Liver (tissue), 9 donors: Measurements from ENCODE around the gene SH2D3A. TPM values are rescaled to one million over a fixed set of nuclear protein-coding genes. Genes with fewer than 3 reads are reported as not detected.

Experiments
- DNase-seq: peaks from one replicate; pipeline ENCODE4 v3.0.0-alpha.2; 2017; ENCODE audit warnings: low spot score
- H3K27ac ChIP-seq, 2 donors: one replicate each; pipeline ENCODE4 v1.7.0; 2013; ENCODE audit warnings: inconsistent platforms in 2 of 2, low read length in 2 of 2, control low read depth in 1 of 2, low read depth in 1 of 2, mild to moderate bottlenecking in 1 of 2
- H3K27me3 ChIP-seq, 4 donors: one replicate each; pipeline versions ENCODE4 v1.6.1 to v1.7.0; 2013; ENCODE audit warnings: low read length in 3 of 4, inconsistent platforms in 1 of 4, mild to moderate bottlenecking in 1 of 4, moderate library complexity in 1 of 4; ENCODE audit not compliant: control insufficient read depth in 4 of 4, insufficient read depth in 4 of 4
- H3K36me3 ChIP-seq, 4 donors: one replicate each; pipeline versions ENCODE4 v1.6.1 to v1.7.0; 2013; ENCODE audit warnings: low read length in 3 of 4, mild to moderate bottlenecking in 3 of 4, low read depth in 1 of 4, moderate library complexity in 1 of 4; ENCODE audit not compliant: control insufficient read depth in 4 of 4, insufficient read depth in 3 of 4
- H3K4me1 ChIP-seq, 4 donors: one replicate each; pipeline versions ENCODE4 v1.6.1 to v1.7.0; 2013; ENCODE audit warnings: low read length in 3 of 4, mild to moderate bottlenecking in 3 of 4, moderate library complexity in 1 of 4; ENCODE audit not compliant: control insufficient read depth in 4 of 4, insufficient read depth in 4 of 4
- H3K4me3 ChIP-seq, 3 donors: one replicate each; pipeline versions ENCODE4 v1.6.1 to v1.7.0; 2013; ENCODE audit warnings: low read length in 3 of 3, control low read depth in 1 of 3, low read depth in 1 of 3, mild to moderate bottlenecking in 1 of 3
- H3K9ac ChIP-seq, 2 donors: one replicate each; pipeline ENCODE4 v1.7.0; 2013; ENCODE audit warnings: low read length in 2 of 2, mild to moderate bottlenecking in 2 of 2, moderate library complexity in 2 of 2, control low read depth in 1 of 2, low read depth in 1 of 2
- H3K9me3 ChIP-seq, 4 donors: one replicate each; pipeline versions ENCODE4 v1.6.1 to v1.7.0; 2013; ENCODE audit warnings: low read length in 3 of 4; ENCODE audit not compliant: control insufficient read depth in 4 of 4
- ATF3 ChIP-seq: IDR thresholded peaks from 2 replicates; pipeline ENCODE4 v1.6.1; 2016; ENCODE audit warnings: antibody characterized with exemption
- FOXA2 ChIP-seq: IDR thresholded peaks from 2 replicates; pipeline ENCODE4 v1.6.1; 2016; ENCODE audit warnings: antibody characterized with exemption
- GABPA ChIP-seq, 2 donors: IDR thresholded peaks in 1 of 2; conservative IDR thresholded peaks in 1 of 2; 2 replicates each; pipeline ENCODE4 v1.6.1; 2016; ENCODE audit warnings: antibody characterized with exemption in 2 of 2, mild to moderate bottlenecking in 1 of 2, moderate library complexity in 1 of 2
- HNF4A ChIP-seq, 2 donors: conservative IDR thresholded peaks; 2 replicates each; pipeline ENCODE4 v1.6.1; 2016; ENCODE audit warnings: antibody characterized with exemption in 2 of 2, mild to moderate bottlenecking in 2 of 2
- HNF4G ChIP-seq: IDR thresholded peaks from 2 replicates; pipeline ENCODE4 v1.6.1; 2016; ENCODE audit warnings: antibody characterized with exemption
- JUND ChIP-seq, 2 donors: IDR thresholded peaks; 2 replicates each; pipeline ENCODE4 v1.6.1; 2016; ENCODE audit warnings: antibody characterized with exemption in 2 of 2
- NR2F2 ChIP-seq: IDR thresholded peaks from 2 replicates; pipeline ENCODE4 v1.6.1; 2016; ENCODE audit warnings: antibody characterized with exemption
- RAD21 ChIP-seq, 2 donors: IDR thresholded peaks; 2 replicates each; pipeline ENCODE4 v1.6.1; 2016; ENCODE audit warnings: antibody characterized with exemption in 2 of 2, mild to moderate bottlenecking in 2 of 2
- RXRA ChIP-seq, 2 donors: IDR thresholded peaks; 2 replicates each; pipeline ENCODE4 v1.6.1; 2017 to 2018; ENCODE audit warnings: antibody characterized with exemption in 2 of 2, mild to moderate bottlenecking in 1 of 2
- SP1 ChIP-seq: IDR thresholded peaks from 2 replicates; pipeline ENCODE4 v1.6.1; 2018; ENCODE audit warnings: antibody characterized with exemption, mild to moderate bottlenecking
- TAF1 ChIP-seq: conservative IDR thresholded peaks from 2 replicates; pipeline ENCODE4 v1.6.1; 2016; ENCODE audit warnings: antibody characterized with exemption, mild to moderate bottlenecking
- YY1 ChIP-seq: IDR thresholded peaks from 2 replicates; pipeline ENCODE4 v1.6.1; 2016; ENCODE audit warnings: antibody characterized with exemption, mild to moderate bottlenecking
- WGBS: extraction: QIAGEN DNeasy Blood & Tissue Kit; methylation state at CpG from one replicate; pipeline ENCODE4 v1.1.7; 2013; 5-methylcytosine and 5-hydroxymethylcytosine counted together
- polyA plus RNA-seq, 2 donors: library from polyadenylated mRNA; stranded (reverse) in 1 of 2; unstranded in 1 of 2; fragments of 200-250 nt in 1 of 2; fragments of >200 nt in 1 of 2; fragmentation: Nextera tagmentation in 1 of 2; extraction: Ambion mirVana in 1 of 2; gene quantifications; one replicate each; pipeline versions ENCODE4 v1.2.1 to v1.2.3, GENCODE V29; 2013 to 2015
- total RNA-seq, 2 donors: library from RNA; depleted of rRNA; stranded (reverse); fragments of >200 nt; gene quantifications; one replicate each; pipeline ENCODE4 v1.2.3, GENCODE V29; 2014
- TF ChIP-seq, protein P1 (sequence below): IDR thresholded peaks from 2 replicates; pipeline ENCODE4 v1.6.1; 2016; ENCODE audit warnings: antibody characterized with exemption, mild to moderate bottlenecking
- TF ChIP-seq, protein P2 (sequence below): IDR thresholded peaks from 2 replicates; pipeline ENCODE4 v1.6.1; 2016; ENCODE audit warnings: antibody characterized with exemption
- TF ChIP-seq, protein P3 (sequence below): fragments of 150-350 bp; IDR thresholded peaks from 2 replicates; pipeline ENCODE4 v1.5.1; 2017; ENCODE audit warnings: improper control_type of control experiment, low read depth, low read length; ENCODE audit not compliant: missing input control
- donor health status: healthy.
- donor health status: healthy.
- donor health status: healthy.
- donor health status: healthy.
- donor health status: healthy.

The SH2D3A gene
- total and polyA plus RNA-seq, 4 donors: 0.23 to 1.0 (median 0.77) TPM

DNA sequence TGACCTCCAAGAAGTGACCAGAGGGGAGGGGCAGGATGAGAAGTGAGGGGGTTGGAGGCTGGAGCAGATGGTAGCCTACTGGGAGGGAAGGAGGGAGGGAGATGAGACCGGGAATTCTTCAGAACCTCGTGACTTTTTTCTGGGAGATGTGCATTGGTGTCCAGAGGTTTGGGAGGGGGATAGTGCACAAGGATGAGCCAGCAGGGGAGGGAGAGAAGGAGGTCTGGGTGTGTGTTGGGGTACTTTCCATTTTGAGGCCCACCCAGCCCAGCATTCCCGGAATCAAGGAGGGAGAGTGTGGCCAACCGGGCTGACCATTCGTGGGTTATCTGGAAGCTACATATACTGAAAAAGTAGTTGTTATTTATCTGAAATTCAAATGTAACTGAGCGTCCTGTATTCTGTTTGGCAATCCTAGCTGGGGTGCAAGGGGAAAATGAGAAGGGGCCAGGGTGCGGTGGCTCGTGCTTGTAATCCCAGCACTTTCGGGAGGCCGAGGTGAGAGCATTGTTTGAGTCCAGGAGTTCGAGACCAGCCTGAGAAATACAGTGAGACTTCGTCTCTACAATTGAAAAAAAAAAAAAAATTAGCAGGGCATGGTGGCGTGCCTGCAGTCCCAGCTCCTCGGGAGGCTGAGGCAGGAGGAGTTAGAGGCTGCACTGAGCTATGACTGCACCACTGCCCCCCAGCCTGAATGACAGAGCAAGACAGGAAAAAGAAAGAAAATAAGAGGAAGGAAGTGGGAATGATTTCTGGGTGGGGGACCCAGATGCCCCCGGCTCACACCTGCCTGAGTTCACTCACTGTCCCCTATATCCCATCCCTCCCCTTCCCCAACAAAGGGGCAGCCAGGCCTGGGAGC lies 42.4 kb downstream of the SH2D3A start:
- peak overlapping the region; percentile 9 to 27 for H3K9ac ChIP-seq
- DNase-seq: no peak
- H3K27ac ChIP-seq: peak overlapping the region; percentile 67 to 84
- peaks cover 0 to 3% (median under 1%) of the 10 kb centered on the region in 4 donors for H3K36me3 ChIP-seq
- peaks cover 6 to 67% (median 51%) of the 10 kb centered on the region in 4 donors for H3K4me1 ChIP-seq
- WGBS: 36% methylated on average over 15 of the region's 15 CpGs
- TF ChIP-seq HNF4G (no peak), TAF1 (no peak)
- no peaks in the 10 kb centered on the region for H3K9me3 ChIP-seq
- peak overlapping the region; percentile 19 to 56 (median 26) for H3K4me3 ChIP-seq
- no peaks in the 10 kb centered on the region for H3K27me3 ChIP-seq

DNA sequence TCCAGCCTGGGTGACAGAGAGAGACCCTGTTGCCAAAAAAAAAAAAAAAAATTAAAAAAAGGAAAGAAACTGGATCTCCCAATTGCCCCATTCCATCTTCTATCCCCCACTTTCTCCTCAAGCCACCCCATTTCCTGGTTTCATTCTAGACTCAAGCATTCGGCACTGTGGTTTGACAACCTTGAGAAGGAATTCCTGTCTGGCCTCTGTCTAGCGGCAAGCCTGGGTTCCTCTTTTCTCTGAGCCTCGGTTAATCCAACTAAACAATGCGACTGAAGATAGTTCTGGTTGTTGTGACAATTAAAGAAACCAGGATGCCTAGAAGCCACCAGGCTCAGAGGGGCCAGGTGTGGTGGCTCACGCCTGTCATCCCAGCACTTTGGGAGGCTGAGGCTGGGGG lies 43.5 kb downstream of the SH2D3A start:
- no peak for DNase-seq
- Histone ChIP-seq H3K4me3 (peak overlapping the region; percentile 9 to 21 (median 18)), H3K36me3 (peaks cover 0 to 10% (median 2%) of the 10 kb centered on the region in 4 donors), H3K9me3 (no peaks in the 10 kb centered on the region), H3K4me1 (peaks cover 5 to 57% (median 45%) of the 10 kb centered on the region in 4 donors), H3K27me3 (no peaks in the 10 kb centered on the region), H3K9ac (peak overlapping the region in 1 of 2 donors; percentile 64), H3K27ac (peak overlapping the region; percentile 67 to 84)
- TF ChIP-seq RAD21 (IDR thresholded peaks at IDR 0.05) (no peak), NR2F2 (no peak), RXRA (IDR thresholded peaks at IDR 0.05) (no peak), HNF4G (no peak), FOXA2 (no peak), TAF1 (no peak), SP1 (no peak), JUND (IDR thresholded peaks at IDR 0.05) (no peak), GABPA (IDR thresholded peaks at IDR 0.05 in 1 of 2, conservative IDR thresholded peaks at IDR 0.05 in 1 of 2) (no peak), ATF3 (no peak), HNF4A (conservative IDR thresholded peaks at IDR 0.05) (no peak), YY1 (no peak)
- TF ChIP-seq, protein P1, sequence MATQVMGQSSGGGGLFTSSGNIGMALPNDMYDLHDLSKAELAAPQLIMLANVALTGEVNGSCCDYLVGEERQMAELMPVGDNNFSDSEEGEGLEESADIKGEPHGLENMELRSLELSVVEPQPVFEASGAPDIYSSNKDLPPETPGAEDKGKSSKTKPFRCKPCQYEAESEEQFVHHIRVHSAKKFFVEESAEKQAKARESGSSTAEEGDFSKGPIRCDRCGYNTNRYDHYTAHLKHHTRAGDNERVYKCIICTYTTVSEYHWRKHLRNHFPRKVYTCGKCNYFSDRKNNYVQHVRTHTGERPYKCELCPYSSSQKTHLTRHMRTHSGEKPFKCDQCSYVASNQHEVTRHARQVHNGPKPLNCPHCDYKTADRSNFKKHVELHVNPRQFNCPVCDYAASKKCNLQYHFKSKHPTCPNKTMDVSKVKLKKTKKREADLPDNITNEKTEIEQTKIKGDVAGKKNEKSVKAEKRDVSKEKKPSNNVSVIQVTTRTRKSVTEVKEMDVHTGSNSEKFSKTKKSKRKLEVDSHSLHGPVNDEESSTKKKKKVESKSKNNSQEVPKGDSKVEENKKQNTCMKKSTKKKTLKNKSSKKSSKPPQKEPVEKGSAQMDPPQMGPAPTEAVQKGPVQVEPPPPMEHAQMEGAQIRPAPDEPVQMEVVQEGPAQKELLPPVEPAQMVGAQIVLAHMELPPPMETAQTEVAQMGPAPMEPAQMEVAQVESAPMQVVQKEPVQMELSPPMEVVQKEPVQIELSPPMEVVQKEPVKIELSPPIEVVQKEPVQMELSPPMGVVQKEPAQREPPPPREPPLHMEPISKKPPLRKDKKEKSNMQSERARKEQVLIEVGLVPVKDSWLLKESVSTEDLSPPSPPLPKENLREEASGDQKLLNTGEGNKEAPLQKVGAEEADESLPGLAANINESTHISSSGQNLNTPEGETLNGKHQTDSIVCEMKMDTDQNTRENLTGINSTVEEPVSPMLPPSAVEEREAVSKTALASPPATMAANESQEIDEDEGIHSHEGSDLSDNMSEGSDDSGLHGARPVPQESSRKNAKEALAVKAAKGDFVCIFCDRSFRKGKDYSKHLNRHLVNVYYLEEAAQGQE: no peak
- TF ChIP-seq, protein P2, sequence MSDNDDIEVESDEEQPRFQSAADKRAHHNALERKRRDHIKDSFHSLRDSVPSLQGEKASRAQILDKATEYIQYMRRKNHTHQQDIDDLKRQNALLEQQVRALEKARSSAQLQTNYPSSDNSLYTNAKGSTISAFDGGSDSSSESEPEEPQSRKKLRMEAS: no peak
- TF ChIP-seq, protein P3, sequence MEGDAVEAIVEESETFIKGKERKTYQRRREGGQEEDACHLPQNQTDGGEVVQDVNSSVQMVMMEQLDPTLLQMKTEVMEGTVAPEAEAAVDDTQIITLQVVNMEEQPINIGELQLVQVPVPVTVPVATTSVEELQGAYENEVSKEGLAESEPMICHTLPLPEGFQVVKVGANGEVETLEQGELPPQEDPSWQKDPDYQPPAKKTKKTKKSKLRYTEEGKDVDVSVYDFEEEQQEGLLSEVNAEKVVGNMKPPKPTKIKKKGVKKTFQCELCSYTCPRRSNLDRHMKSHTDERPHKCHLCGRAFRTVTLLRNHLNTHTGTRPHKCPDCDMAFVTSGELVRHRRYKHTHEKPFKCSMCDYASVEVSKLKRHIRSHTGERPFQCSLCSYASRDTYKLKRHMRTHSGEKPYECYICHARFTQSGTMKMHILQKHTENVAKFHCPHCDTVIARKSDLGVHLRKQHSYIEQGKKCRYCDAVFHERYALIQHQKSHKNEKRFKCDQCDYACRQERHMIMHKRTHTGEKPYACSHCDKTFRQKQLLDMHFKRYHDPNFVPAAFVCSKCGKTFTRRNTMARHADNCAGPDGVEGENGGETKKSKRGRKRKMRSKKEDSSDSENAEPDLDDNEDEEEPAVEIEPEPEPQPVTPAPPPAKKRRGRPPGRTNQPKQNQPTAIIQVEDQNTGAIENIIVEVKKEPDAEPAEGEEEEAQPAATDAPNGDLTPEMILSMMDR: no peak
- WGBS: 34% methylated on average over 5 of the region's 5 CpGs
